ENCODE data around the gene GNG5.

- TF ChIP-seq EZH2 (IDR thresholded peaks at IDR 0.05; ENCODE audit: low read length, unreplicated experiment) (no peak), CTCF (conservative IDR thresholded peaks at IDR 0.05; ENCODE audit: low read depth, low read length) (no peak)
These were observed 55.5 kb downstream of the GNG5 start for GRCh38 chr1:84450910-84451309.
